GF-D8 (cell line): Measurements from ENCODE around the gene TMX1.

Experiments
- DNase-seq: peaks from one replicate; lab custom pipeline; 2025; lab: John Stamatoyannopoulos, UW

The TMX1 gene

GRCh38 chr14:51293149-51293911 is 53.3 kb downstream of the TMX1 start:
- DNase-seq: no peak

- DNase-seq: no peak
Measured at GRCh38 chr14:51293912-51294389, 53.9 kb downstream of the TMX1 start.

GRCh38 chr14:51294951-51295525 is 55.0 kb downstream of the TMX1 start:
- no peak for DNase-seq

- DNase-seq: no peak
Measured at GRCh38 chr14:51295646-51296263, 55.7 kb downstream of the TMX1 start.

- no peak for DNase-seq
Measured at GRCh38 chr14:51297066-51297465, 57.0 kb downstream of the TMX1 start.

- DNase-seq: no peak
Measured at GRCh38 chr14:51298895-51299294, 58.8 kb downstream of the TMX1 start.

GRCh38 chr14:51302295-51303030 is 62.4 kb downstream of the TMX1 start:
- no peak for DNase-seq

GRCh38 chr14:51304438-51304837 is 64.4 kb downstream of the TMX1 start:
- no peak for DNase-seq

GRCh38 chr14:51304941-51305340 is 64.9 kb downstream of the TMX1 start:
- DNase-seq: no peak

GRCh38 chr14:51305751-51306150 is 65.7 kb downstream of the TMX1 start:
- DNase-seq: no peak
